ENCODE measurements around the gene VWA2. TPM values are rescaled to one million over a fixed set of nuclear protein-coding genes. Genes with fewer than 3 reads are reported as not detected.

The VWA2 gene
- total RNA-seq, 1 experiment from 2014 or later, result not detected

- ChIA-PET POLR2A (no interaction called here), CTCF (no interaction called here), RAD21 (ENCODE audit: low non-redundant PET in 1 of 2, low total read pairs in 2 of 2, uncharacterized antibody in 2 of 2, unreplicated experiment in 2 of 2) (no interaction called here)
- no peak overlapping the region for H3K27ac ChIP-seq (ENCODE audit: low read depth, low read length)
- DNase-seq (ENCODE audit: low read depth, low spot score) (no peak), ATAC-seq (no peak)
- TF ChIP-seq EGR1 (IDR thresholded peaks at IDR 0.05; ENCODE audit: low read depth) (no peak), ZNF274 (IDR thresholded peaks at IDR 0.05; ENCODE audit: low read depth, low read length) (no peak), EZH2phosphoT487 (IDR thresholded peaks at IDR 0.05; ENCODE audit: borderline replicate concordance) (no peak)
- TF ChIP-seq, protein P1, sequence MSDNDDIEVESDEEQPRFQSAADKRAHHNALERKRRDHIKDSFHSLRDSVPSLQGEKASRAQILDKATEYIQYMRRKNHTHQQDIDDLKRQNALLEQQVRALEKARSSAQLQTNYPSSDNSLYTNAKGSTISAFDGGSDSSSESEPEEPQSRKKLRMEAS (IDR thresholded peaks at IDR 0.05), result no peak
- no peak overlapping the region for H2AFZ ChIP-seq (ENCODE audit: low read depth, low read length, poor library complexity, severe bottlenecking)
- no peaks in the 10 kb centered on the region for H3K9me2 ChIP-seq (ENCODE audit: insufficient read depth)
- no peak overlapping the region for H3K4me2 ChIP-seq (ENCODE audit: low read length)
- H3K36me3 ChIP-seq (ENCODE audit: control insufficient read depth in 1 of 2, insufficient read depth in 2 of 2, low read length in 2 of 2), result no peaks in the 10 kb centered on the region
- H3K79me2 ChIP-seq (ENCODE audit: insufficient read depth, low read length), result no peaks in the 10 kb centered on the region
- H4K20me1 ChIP-seq (ENCODE audit: insufficient read depth), result no peaks in the 10 kb centered on the region
- H3K4me1 ChIP-seq (ENCODE audit: control insufficient read depth in 1 of 2, insufficient read depth in 2 of 2, low read length in 2 of 2), result no peaks in the 10 kb centered on the region
- BruUV-seq (replicated peaks), result no TSS peak
- peaks cover 14 to 16% of the 10 kb centered on the region in 2 experiments; a peak in 3 of 4 replicates for H3K9me3 ChIP-seq (ENCODE audit: control insufficient read depth in 1 of 2, insufficient read depth in 1 of 2, low read depth in 1 of 2, low read length in 2 of 2)
- intact Hi-C loops (cut with micrococcal nuclease), result no loop called here
- H3K27me3 ChIP-seq (ENCODE audit: insufficient read depth, low read length), result no peaks in the 10 kb centered on the region
- H3K4me3 ChIP-seq (replicated peaks in 1 of 2; ENCODE audit: low read depth in 1 of 2, low read length in 2 of 2), result no peak overlapping the region
- H3K9ac ChIP-seq (ENCODE audit: low read length), result no peak overlapping the region
Observed at GRCh38 chr10:114291076-114291475, 52.0 kb downstream of the VWA2 start.

DNA sequence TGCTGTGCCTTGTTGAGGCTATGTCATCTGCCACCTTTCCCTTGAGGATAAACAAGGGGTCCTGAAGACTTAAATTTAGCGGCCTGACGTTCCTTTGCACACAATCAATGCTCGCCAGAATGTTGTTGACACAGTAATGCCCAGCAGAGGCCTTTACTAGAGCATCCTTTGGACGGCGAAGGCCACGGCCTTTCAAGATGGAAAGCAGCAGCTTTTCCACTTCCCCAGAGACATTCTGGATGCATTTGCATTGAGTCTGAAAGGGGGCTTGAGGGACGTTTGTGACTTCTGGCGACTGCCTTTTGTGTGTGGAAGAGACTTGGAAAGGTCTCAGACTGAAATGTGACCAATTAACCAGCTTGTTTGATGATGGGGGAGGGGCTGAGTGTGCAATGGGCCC, 52.5 kb downstream of the VWA2 start:
- peaks cover 18% of the 10 kb centered on the region in 2 experiments; a peak in 3 of 4 replicates for H3K9me3 ChIP-seq (ENCODE audit: control insufficient read depth in 1 of 2, insufficient read depth in 1 of 2, low read depth in 1 of 2, low read length in 2 of 2)
- ChIA-PET CTCF (no interaction called here), RAD21 (ENCODE audit: low non-redundant PET in 1 of 2, low total read pairs in 2 of 2, uncharacterized antibody in 2 of 2, unreplicated experiment in 2 of 2) (no interaction called here), POLR2A (no interaction called here)
- no TSS peak for BruUV-seq (replicated peaks)
- H3K27ac ChIP-seq (ENCODE audit: low read depth, low read length), result no peak overlapping the region
- intact Hi-C loops (cut with micrococcal nuclease), result no loop called here
- H4K20me1 ChIP-seq (ENCODE audit: insufficient read depth), result no peaks in the 10 kb centered on the region
- H3K79me2 ChIP-seq (ENCODE audit: insufficient read depth, low read length), result no peaks in the 10 kb centered on the region
- no peaks in the 10 kb centered on the region for H3K27me3 ChIP-seq (ENCODE audit: insufficient read depth, low read length)
- H3K4me2 ChIP-seq (ENCODE audit: low read length), result no peak overlapping the region
- TF ChIP-seq SRF (IDR thresholded peaks at IDR 0.05; ENCODE audit: low read depth) (no peak), CEBPB (IDR thresholded peaks at IDR 0.05; ENCODE audit: low read depth) (no peak), YY1 (IDR thresholded peaks at IDR 0.05; ENCODE audit: extremely low read depth, insufficient replicate concordance, low read depth, low read length) (no peak), SP1 (IDR thresholded peaks at IDR 0.05; ENCODE audit: low read depth) (no peak), JUND (IDR thresholded peaks at IDR 0.05) (no peak), FOSL1 (IDR thresholded peaks at IDR 0.05; ENCODE audit: low read depth) (no peak), POLR2AphosphoS5 (IDR thresholded peaks at IDR 0.05; ENCODE audit: low read depth, low read length) (no peak), EGR1 (IDR thresholded peaks at IDR 0.05; ENCODE audit: low read depth) (no peak), SIN3A (IDR thresholded peaks at IDR 0.05; ENCODE audit: low read depth) (no peak)
- DNase-seq (ENCODE audit: low read depth, low spot score), result no peak
- no peak overlapping the region for H3K4me3 ChIP-seq (replicated peaks in 1 of 2; ENCODE audit: low read depth in 1 of 2, low read length in 2 of 2)
- no peak overlapping the region for H2AFZ ChIP-seq (ENCODE audit: low read depth, low read length, poor library complexity, severe bottlenecking)
- no peaks in the 10 kb centered on the region for H3K4me1 ChIP-seq (ENCODE audit: control insufficient read depth in 1 of 2, insufficient read depth in 2 of 2, low read length in 2 of 2)
- ATAC-seq, result no peak
- H3K36me3 ChIP-seq (ENCODE audit: control insufficient read depth in 1 of 2, insufficient read depth in 2 of 2, low read length in 2 of 2), result no peaks in the 10 kb centered on the region
- H3K9me2 ChIP-seq (ENCODE audit: insufficient read depth), result no peaks in the 10 kb centered on the region
- H3K9ac ChIP-seq (ENCODE audit: low read length), result no peak overlapping the region

Measured in HCT116 (cell line).